ENCODE measurements around the gene BHLHE23.

- TF ChIP-seq CTCF (IDR thresholded peaks at IDR 0.05) (no peak), POLR2A (IDR thresholded peaks at IDR 0.05) (no peak)
Measured at GRCh38 chr20:63016514-63017075, 9.8 kb upstream of the BHLHE23 start.

All from body of pancreas (tissue), 4 donors.